ENCODE measurements around the gene RNF44. TPM values are rescaled to one million over a fixed set of nuclear protein-coding genes. Genes with fewer than 3 reads are reported as not detected.

The RNF44 gene
- total and polyA plus RNA-seq, 2 of the 13 experiments (the other 11 are each of a cell fraction or from before 2014, with no cell fraction given): 9.2 to 16.8 TPM

- FAIRE-seq: no peak
- Histone ChIP-seq H4K20me1 (ENCODE audit: insufficient read depth, low read length) (no peaks in the 10 kb centered on the region), H3K9ac (ENCODE audit: insufficient read depth, low read depth, low read length) (no peak overlapping the region), H3K27ac (ENCODE audit: extremely low read length, insufficient read depth, low read length) (no peak overlapping the region), H3K4me3 (replicated peaks in 1 of 3; ENCODE audit: insufficient read depth in 1 of 3, low read depth in 2 of 3, low read length in 3 of 3) (no peak overlapping the region), H3K9me3 (ENCODE audit: low read length) (no peaks in the 10 kb centered on the region), H3K27me3 (ENCODE audit: control insufficient read depth in 1 of 2, insufficient read depth in 2 of 2, low read length in 2 of 2) (no peaks in the 10 kb centered on the region), H3K36me3 (replicated peaks in 1 of 2; ENCODE audit: control insufficient read depth in 1 of 2, insufficient read depth in 2 of 2, low read length in 2 of 2) (no peaks in the 10 kb centered on the region), H3K4me1 (ENCODE audit: insufficient read depth, low read length) (peaks cover 11% of the 10 kb centered on the region; the same call in 1 of the 2 replicates), H3K4me2 (ENCODE audit: low read depth, low read length) (no peak overlapping the region), H3K79me2 (ENCODE audit: insufficient read depth, low read length) (no peaks in the 10 kb centered on the region), H2AFZ (ENCODE audit: low read length) (no peak overlapping the region)
- no peak for ATAC-seq
- ChIA-PET CTCF (ENCODE audit: low intra/inter-chr PET ratio, low total read pairs) (no interaction called here), POLR2A (no interaction called here)
- DNase-seq (ENCODE audit: low spot score): no peak
- TF ChIP-seq, protein P1, sequence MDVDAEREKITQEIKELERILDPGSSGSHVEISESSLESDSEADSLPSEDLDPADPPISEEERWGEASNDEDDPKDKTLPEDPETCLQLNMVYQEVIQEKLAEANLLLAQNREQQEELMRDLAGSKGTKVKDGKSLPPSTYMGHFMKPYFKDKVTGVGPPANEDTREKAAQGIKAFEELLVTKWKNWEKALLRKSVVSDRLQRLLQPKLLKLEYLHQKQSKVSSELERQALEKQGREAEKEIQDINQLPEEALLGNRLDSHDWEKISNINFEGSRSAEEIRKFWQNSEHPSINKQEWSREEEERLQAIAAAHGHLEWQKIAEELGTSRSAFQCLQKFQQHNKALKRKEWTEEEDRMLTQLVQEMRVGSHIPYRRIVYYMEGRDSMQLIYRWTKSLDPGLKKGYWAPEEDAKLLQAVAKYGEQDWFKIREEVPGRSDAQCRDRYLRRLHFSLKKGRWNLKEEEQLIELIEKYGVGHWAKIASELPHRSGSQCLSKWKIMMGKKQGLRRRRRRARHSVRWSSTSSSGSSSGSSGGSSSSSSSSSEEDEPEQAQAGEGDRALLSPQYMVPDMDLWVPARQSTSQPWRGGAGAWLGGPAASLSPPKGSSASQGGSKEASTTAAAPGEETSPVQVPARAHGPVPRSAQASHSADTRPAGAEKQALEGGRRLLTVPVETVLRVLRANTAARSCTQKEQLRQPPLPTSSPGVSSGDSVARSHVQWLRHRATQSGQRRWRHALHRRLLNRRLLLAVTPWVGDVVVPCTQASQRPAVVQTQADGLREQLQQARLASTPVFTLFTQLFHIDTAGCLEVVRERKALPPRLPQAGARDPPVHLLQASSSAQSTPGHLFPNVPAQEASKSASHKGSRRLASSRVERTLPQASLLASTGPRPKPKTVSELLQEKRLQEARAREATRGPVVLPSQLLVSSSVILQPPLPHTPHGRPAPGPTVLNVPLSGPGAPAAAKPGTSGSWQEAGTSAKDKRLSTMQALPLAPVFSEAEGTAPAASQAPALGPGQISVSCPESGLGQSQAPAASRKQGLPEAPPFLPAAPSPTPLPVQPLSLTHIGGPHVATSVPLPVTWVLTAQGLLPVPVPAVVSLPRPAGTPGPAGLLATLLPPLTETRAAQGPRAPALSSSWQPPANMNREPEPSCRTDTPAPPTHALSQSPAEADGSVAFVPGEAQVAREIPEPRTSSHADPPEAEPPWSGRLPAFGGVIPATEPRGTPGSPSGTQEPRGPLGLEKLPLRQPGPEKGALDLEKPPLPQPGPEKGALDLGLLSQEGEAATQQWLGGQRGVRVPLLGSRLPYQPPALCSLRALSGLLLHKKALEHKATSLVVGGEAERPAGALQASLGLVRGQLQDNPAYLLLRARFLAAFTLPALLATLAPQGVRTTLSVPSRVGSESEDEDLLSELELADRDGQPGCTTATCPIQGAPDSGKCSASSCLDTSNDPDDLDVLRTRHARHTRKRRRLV (CRISPR knock-in tag; IDR thresholded peaks at IDR 0.05): no peak
- no peak for TF ChIP-seq ZNF367 (CRISPR knock-in tag; IDR thresholded peaks at IDR 0.05; ENCODE audit: borderline replicate concordance)
- no peak for TF ChIP-seq ZBED4 (CRISPR knock-in tag; IDR thresholded peaks at IDR 0.05; ENCODE audit: borderline replicate concordance)
- no peak for TF ChIP-seq MAFF (IDR thresholded peaks at IDR 0.05; ENCODE audit: low read depth, low read length)
- TF ChIP-seq ZNF484 (CRISPR knock-in tag; IDR thresholded peaks at IDR 0.05; ENCODE audit: borderline replicate concordance, low read depth): no peak
- no peak for TF ChIP-seq KDM6A (CRISPR knock-in tag; IDR thresholded peaks at IDR 0.05; ENCODE audit: low read depth)
- TF ChIP-seq ZNF556 (CRISPR knock-in tag; IDR thresholded peaks at IDR 0.05; ENCODE audit: borderline replicate concordance): no peak
- TF ChIP-seq ZBTB7A (CRISPR knock-in tag; IDR thresholded peaks at IDR 0.05): no peak
- TF ChIP-seq ZNF577 (CRISPR knock-in tag; IDR thresholded peaks at IDR 0.05; ENCODE audit: borderline replicate concordance, low read depth): no peak
- TF ChIP-seq ZNF205 (CRISPR knock-in tag; IDR thresholded peaks at IDR 0.05): no peak
- WGBS (ENCODE audit: low lambda C conversion rate): 100% methylated on average over 3 of the region's 3 CpGs
- no TSS peak for BruUV-seq (replicated peaks)
- in situ Hi-C loops (cut with HindIII; ENCODE audit: extremely low pct_ligation_motif_present, low pct_unique_long_range_greater_than_20kb): no loop called here
- intact Hi-C loops (cut with micrococcal nuclease; ENCODE audit: unreplicated experiment): no loop called here
These were observed 24.1 kb upstream of the RNF44 start for GRCh38 chr5:176561259-176561658.

Data from HepG2 (cell line).